GM18861 (cell line): ENCODE results near the gene PON3.

ENCODE experiments used
- ATAC-seq: cut with Tn5 transposase; IDR thresholded peaks from one replicate; pipeline ENCODE4 v1.9.1; 2021; ENCODE audit not compliant: unreplicated experiment

PON3 gene

GRCh38 chr7:95311389-95311788, 84.8 kb downstream of the PON3 start:
- no peak for ATAC-seq

GRCh38 chr7:95309951-95310350, 86.2 kb downstream of the PON3 start:
- ATAC-seq = no peak
